ENCODE measurements around the gene MED16. TPM values are rescaled to one million over a fixed set of nuclear protein-coding genes. Genes with fewer than 3 reads are reported as not detected.
A peak's percentile ranks its signal among the peaks of the same experiment; 100 is the strongest.

MED16 gene
- total and polyA plus RNA-seq, 2 of the 13 experiments (the other 11 are each of a cell fraction or from before 2014, with no cell fraction given): 13.3 to 14.8 TPM

GRCh38 chr19:871446-872265 is 21.3 kb downstream of the MED16 start:
- TF ChIP-seq JUND (CRISPR knock-in tag; IDR thresholded peaks at IDR 0.05) (no peak), PAX8 (CRISPR knock-in tag; IDR thresholded peaks at IDR 0.05; ENCODE audit: borderline replicate concordance) (no peak), ZBTB38 (CRISPR knock-in tag; IDR thresholded peaks at IDR 0.05) (peak; percentile 88), TBX3 (IDR thresholded peaks at IDR 0.05; ENCODE audit: borderline replicate concordance) (no peak), EED (CRISPR knock-in tag; IDR thresholded peaks at IDR 0.05) (no peak), NR1H2 (CRISPR knock-in tag; IDR thresholded peaks at IDR 0.05; ENCODE audit: borderline replicate concordance, low read depth) (no peak), MAZ (IDR thresholded peaks at IDR 0.05; ENCODE audit: borderline replicate concordance, low read depth, low read length) (peak; percentile 66; the same call in 1 of the 2 replicates), MAZ (CRISPR knock-in tag; IDR thresholded peaks at IDR 0.05; ENCODE audit: low read depth) (no peak), ZNF333 (CRISPR knock-in tag; IDR thresholded peaks at IDR 0.05; ENCODE audit: borderline replicate concordance) (no peak), HNRNPK (IDR thresholded peaks at IDR 0.05; ENCODE audit: low read depth, low read length, poor library complexity, severe bottlenecking) (peak; percentile 78), KDM5A (IDR thresholded peaks at IDR 0.05; ENCODE audit: borderline replicate concordance, low read length) (no peak), ZNF407 (CRISPR knock-in tag; IDR thresholded peaks at IDR 0.05; ENCODE audit: not compliant biosample characterization) (no peak), MIER2 (CRISPR knock-in tag; IDR thresholded peaks at IDR 0.05) (no peak), ZNF296 (CRISPR knock-in tag; conservative IDR thresholded peaks at IDR 0.05) (no peak), MYNN (CRISPR knock-in tag; IDR thresholded peaks at IDR 0.05; ENCODE audit: low read depth) (peak; percentile 56; the same call in 1 of the 2 replicates), SIN3B (IDR thresholded peaks at IDR 0.05; ENCODE audit: low read length) (no peak)
- no peaks in the 10 kb centered on the region for H3K4me1 ChIP-seq (ENCODE audit: insufficient read depth, low read length)
- FAIRE-seq (no peak), ATAC-seq (peak; percentile 66), DNase-seq (ENCODE audit: low spot score) (peak; percentile 44)
- no peaks in the 10 kb centered on the region for H3K9me3 ChIP-seq (ENCODE audit: low read length)
- no peaks in the 10 kb centered on the region for H4K20me1 ChIP-seq (ENCODE audit: insufficient read depth, low read length)
- H2AFZ ChIP-seq (ENCODE audit: low read length): no peak overlapping the region
- in situ Hi-C loops (cut with HindIII; ENCODE audit: extremely low pct_ligation_motif_present, low pct_unique_long_range_greater_than_20kb): no loop called here
- no TSS peak for BruUV-seq (replicated peaks)
- intact Hi-C loops (cut with micrococcal nuclease; ENCODE audit: unreplicated experiment): no loop called here
- WGBS (ENCODE audit: low lambda C conversion rate): 80% methylated on average over 29 of the region's 33 CpGs
- ChIA-PET POLR2A (no interaction called here), CTCF (ENCODE audit: low intra/inter-chr PET ratio, low total read pairs) (no interaction called here)
- peak overlapping the region; percentile 40 for H3K27ac ChIP-seq (ENCODE audit: extremely low read length, insufficient read depth, low read length)
- H3K9ac ChIP-seq (ENCODE audit: insufficient read depth, low read depth, low read length): no peak overlapping the region
- no peaks in the 10 kb centered on the region for H3K27me3 ChIP-seq (ENCODE audit: control insufficient read depth in 1 of 2, insufficient read depth in 2 of 2, low read length in 2 of 2)
- no peak overlapping the region for H3K4me2 ChIP-seq (ENCODE audit: low read depth, low read length)
- peaks cover 5 to 12% of the 10 kb centered on the region in 2 experiments; a peak in 3 of 5 replicates for H3K36me3 ChIP-seq (replicated peaks in 1 of 2; ENCODE audit: control insufficient read depth in 1 of 2, insufficient read depth in 2 of 2, low read length in 2 of 2)
- H3K79me2 ChIP-seq (ENCODE audit: insufficient read depth, low read length): no peaks in the 10 kb centered on the region
- H3K4me3 ChIP-seq (replicated peaks in 1 of 3; ENCODE audit: insufficient read depth in 1 of 3, low read depth in 2 of 3, low read length in 3 of 3): no peak overlapping the region
